HepG2 (cell line): ENCODE results near the gene BBS12. TPM values are rescaled to one million over a fixed set of nuclear protein-coding genes. Genes with fewer than 3 reads are reported as not detected.
A peak's percentile ranks its signal among the peaks of the same experiment; 100 is the strongest.

Source experiments
- ATAC-seq: fragments of 200-7000 bp; cut with Tn5 transposase; 3 replicates; pipeline ENCODE4 v1.9.1; 2020; ENCODE audit warnings: mild to moderate bottlenecking, moderate library complexity
- BruUV-seq: library from RNA; stranded (reverse); fragments of 400-500 nt; replicated peaks from 2 replicates; lab custom pipeline; 2021; lab: Mats Ljungman, UMichigan
- CTCF ChIA-PET: fragments of 300-600 bp; formaldehyde crosslinking; extraction: SDS; loops from one replicate; lab custom pipeline; 2021; ENCODE audit warnings: low total read pairs, inconsistent platforms, low intra/inter-chr PET ratio; lab: Yijun Ruan, JAX
- POLR2A ChIA-PET: fragments of 350-600 bp; sonication (Branson Sonifier 250); formaldehyde crosslinking; loops from one replicate; lab custom pipeline; 2020; ENCODE audit warnings: antibody characterized with exemption, inconsistent platforms; lab: Yijun Ruan, JAX
- DNase-seq: peaks from one replicate; pipeline ENCODE4 v3.0.0-alpha.2; 2015; ENCODE audit warnings: low spot score
- FAIRE-seq: peaks from 3 replicates; lab custom pipeline; 2011; peaks lifted over from hg19 to GRCh38; lab: Jason Lieb, UNC
- H2AFZ ChIP-seq: one replicate; pipeline ENCODE4 v1.6.1; 2011; ENCODE audit warnings: low read length, inconsistent platforms
- H3K27ac ChIP-seq: fragments of 300-600 bp; 3 replicates; pipeline ENCODE4 v1.8.0; 2011; ENCODE audit warnings: mixed run types, mild to moderate bottlenecking, mixed read lengths, low read length, inconsistent platforms; ENCODE audit not compliant: insufficient read depth; ENCODE audit errors: extremely low read length
- H3K27me3 ChIP-seq, 2 experiments: fragments of 200-600 bp in 1 of 2; 2 replicates in 1 of 2; 3 replicates in 1 of 2; pipeline versions ENCODE4 v1.6.0 to v1.8.0; 2011; ENCODE audit warnings: low read length in 2 of 2, mild to moderate bottlenecking in 2 of 2, moderate library complexity in 2 of 2, inconsistent platforms in 1 of 2; ENCODE audit not compliant: insufficient read depth in 2 of 2, control insufficient read depth in 1 of 2
- H3K36me3 ChIP-seq, 2 experiments: fragments of 200-600 bp in 1 of 2; replicated peaks in 1 of 2; 2 replicates in 1 of 2; 3 replicates in 1 of 2; pipeline versions ENCODE4 v1.5.1 to v1.8.0; 2011; ENCODE audit warnings: low read length in 2 of 2, inconsistent platforms in 1 of 2; ENCODE audit not compliant: insufficient read depth in 2 of 2, control insufficient read depth in 1 of 2
- H3K4me1 ChIP-seq: 2 replicates; pipeline ENCODE4 v1.5.1; 2012; ENCODE audit warnings: low read length, inconsistent platforms; ENCODE audit not compliant: insufficient read depth
- H3K4me2 ChIP-seq: 2 replicates; pipeline ENCODE4 v1.6.0; 2011; ENCODE audit warnings: low read depth, low read length, inconsistent platforms
- H3K4me3 ChIP-seq, 3 experiments: fragments of 200-600 bp in 1 of 3; sonication (generic), shearing (Covaris generic) in 1 of 3; replicated peaks in 1 of 3; 2 replicates each; pipeline ENCODE4 v1.5.1; 2011 to 2016; ENCODE audit warnings: low read length in 3 of 3, inconsistent platforms in 2 of 3, low read depth in 2 of 3, mild to moderate bottlenecking in 2 of 3, control low read depth in 1 of 3, mixed read lengths in 1 of 3; ENCODE audit not compliant: insufficient read depth in 1 of 3
- H3K79me2 ChIP-seq: one replicate; pipeline ENCODE4 v1.6.1; 2011; ENCODE audit warnings: low read length, inconsistent platforms; ENCODE audit not compliant: insufficient read depth
- H3K9ac ChIP-seq: 2 replicates; pipeline ENCODE4 v1.6.0; 2011; ENCODE audit warnings: mild to moderate bottlenecking, low read depth, low read length, inconsistent platforms; ENCODE audit not compliant: insufficient read depth
- H3K9me3 ChIP-seq: 2 replicates; pipeline ENCODE4 v1.5.1; 2012; ENCODE audit warnings: mild to moderate bottlenecking, low read length
- H4K20me1 ChIP-seq: 2 replicates; pipeline ENCODE4 v1.6.0; 2011; ENCODE audit warnings: inconsistent platforms, mild to moderate bottlenecking, low read length, moderate library complexity; ENCODE audit not compliant: insufficient read depth
- ARNT ChIP-seq: fragments of 450-650 bp; IDR thresholded peaks from 2 replicates; pipeline ENCODE4 v1.6.1; 2017
- CSRNP1 ChIP-seq: sonication (generic); formaldehyde crosslinking; IDR thresholded peaks from 2 replicates; pipeline ENCODE4 v1.8.1; 2023; ENCODE audit warnings: mild to moderate bottlenecking, missing genetic modification reagents
- FOXC1 ChIP-seq: sonication (generic); formaldehyde crosslinking; IDR thresholded peaks from 2 replicates; pipeline ENCODE4 v1.8.0; 2022; ENCODE audit warnings: mild to moderate bottlenecking, missing genetic modification reagents, borderline replicate concordance
- HCFC1 ChIP-seq: fragments of 150-350 bp; IDR thresholded peaks from 2 replicates; pipeline ENCODE4 v1.6.1; 2014; ENCODE audit warnings: low read depth, low read length
- HDAC2 ChIP-seq: sonication (generic); formaldehyde crosslinking; IDR thresholded peaks from 2 replicates; pipeline ENCODE4 v1.4.0; 2020; ENCODE audit warnings: missing genetic modification reagents
- MXD1 ChIP-seq: sonication (generic); formaldehyde crosslinking; IDR thresholded peaks from 2 replicates; pipeline ENCODE4 v1.4.0; 2020; ENCODE audit warnings: mild to moderate bottlenecking, missing genetic modification reagents
- PITX1 ChIP-seq: sonication (generic); formaldehyde crosslinking; IDR thresholded peaks from 2 replicates; pipeline ENCODE4 v1.5.1; 2020; ENCODE audit warnings: mild to moderate bottlenecking, missing genetic modification reagents
- SATB2 ChIP-seq: sonication (generic); formaldehyde crosslinking; IDR thresholded peaks from 2 replicates; pipeline ENCODE4 v1.5.0; 2020; ENCODE audit warnings: missing genetic modification reagents
- SNAPC4 ChIP-seq: sonication (generic); formaldehyde crosslinking; IDR thresholded peaks from 2 replicates; pipeline ENCODE4 v1.4.0; 2020; ENCODE audit warnings: mild to moderate bottlenecking, missing genetic modification reagents
- ZBTB33 ChIP-seq: sonication (generic); formaldehyde crosslinking; IDR thresholded peaks from 2 replicates; pipeline ENCODE4 v1.4.0; 2020; ENCODE audit warnings: missing genetic modification reagents
- ZBTB7A ChIP-seq: sonication (generic); formaldehyde crosslinking; IDR thresholded peaks from 2 replicates; pipeline ENCODE4 v1.8.0; 2022; ENCODE audit warnings: mild to moderate bottlenecking, missing genetic modification reagents
- ZMYM3 ChIP-seq: sonication (generic); formaldehyde crosslinking; IDR thresholded peaks from 2 replicates; pipeline ENCODE4 v1.5.1; 2020; ENCODE audit warnings: mild to moderate bottlenecking, missing genetic modification reagents
- ZNF292 ChIP-seq: sonication (generic); formaldehyde crosslinking; IDR thresholded peaks from 2 replicates; pipeline ENCODE4 v1.8.1; 2022; ENCODE audit warnings: mild to moderate bottlenecking, low read depth, missing genetic modification reagents, borderline replicate concordance
- ZNF691 ChIP-seq: sonication (generic); formaldehyde crosslinking; IDR thresholded peaks from 2 replicates; pipeline ENCODE4 v1.4.0; 2020; ENCODE audit warnings: missing genetic modification reagents, low read depth, mild to moderate bottlenecking, borderline replicate concordance
- ZNF792 ChIP-seq: IDR thresholded peaks from 2 replicates; pipeline ENCODE4 v1.6.1; 2016
- WGBS: methylation state at CpG from one replicate; pipeline ENCODE4 v1.1.6; 2017; ENCODE audit warnings: low lambda C conversion rate; 5-methylcytosine and 5-hydroxymethylcytosine counted together
- in situ Hi-C: cut with HindIII; loops from 2 replicates; pipeline ENCODE4 v1.10.0; 2017; ENCODE audit warnings: low pct_unique_long_range_greater_than_20kb; ENCODE audit not compliant: extremely low pct_ligation_motif_present
- intact Hi-C: fragments of 100-400 bp; cut with micrococcal nuclease; formaldehyde crosslinking; loops from one replicate; pipeline ENCODE4 v1.10.0; 2022; ENCODE audit not compliant: unreplicated experiment
- polyA plus RNA-seq, 8 experiments: library from polyadenylated mRNA; depleted of rRNA in 3 of 8; stranded (reverse) in 7 of 8; unstranded in 1 of 8; fragments of >200 nt; fragmentation: Illumina TruSeq in 4 of 8; extraction: Trizol in 4 of 8; gene quantifications; 2 replicates each; pipeline versions ENCODE4 v1.2.1 to v1.2.3, GENCODE V29; 2011 to 2016; ENCODE audit warnings: low read depth in 4 of 8, missing spikeins in 1 of 8, mixed read lengths in 1 of 8; ENCODE audit not compliant: insufficient read depth in 1 of 8
- total RNA-seq, 5 experiments: library from RNA; depleted of rRNA; stranded (reverse); fragments of >200 nt; fragmentation: Illumina TruSeq; extraction: Trizol; gene quantifications; 2 replicates each; pipeline ENCODE4 v1.2.3, GENCODE V29; 2016; ENCODE audit warnings: low read depth in 1 of 5

BBS12 gene
- total and polyA plus RNA-seq, 2 of the 13 experiments (the other 11 are each of a cell fraction or from before 2014, with no cell fraction given): 0.32 to 1.7 TPM

- Histone ChIP-seq H3K4me2 (peak overlapping the region; percentile 57), H3K36me3 (no peaks in the 10 kb centered on the region), H4K20me1 (no peaks in the 10 kb centered on the region), H3K9me3 (no peaks in the 10 kb centered on the region), H3K79me2 (no peaks in the 10 kb centered on the region), H3K4me3 (no peak overlapping the region), H3K4me1 (peaks cover 65% of the 10 kb centered on the region), H3K27ac (peak overlapping the region; percentile 54), H3K9ac (no peak overlapping the region), H3K27me3 (no peaks in the 10 kb centered on the region), H2AFZ (no peak overlapping the region)
- BruUV-seq: no TSS peak
- ChIA-PET POLR2A (no interaction called here), CTCF (no interaction called here)
- intact Hi-C loops: loop anchor here (10.0 kb wide), 1 partner anchor 298 kb away; no protein-coding TSS in a partner anchor
- FAIRE-seq: peak; percentile 12
- in situ Hi-C loops: loop anchor here (25.0 kb wide), 1 partner anchor 1345 kb away; no protein-coding TSS in a partner anchor
- 0% methylated on average over 2 of the region's 2 CpGs for WGBS
- DNase-seq: peak; percentile 74
- peak; percentile 99 for ATAC-seq
- TF ChIP-seq SNAPC4 (no peak), ZMYM3 (CRISPR knock-in tag) (peak; percentile 93), MXD1 (CRISPR knock-in tag) (no peak), ZNF691 (CRISPR knock-in tag) (peak; percentile 69; the same call in 1 of the 2 replicates), ZBTB7A (CRISPR knock-in tag) (peak; percentile 53; the same call in 1 of the 2 replicates), CSRNP1 (CRISPR knock-in tag) (no peak), ZNF792 (CRISPR knock-in tag) (no peak), PITX1 (CRISPR knock-in tag) (peak; percentile 66; the same call in 1 of the 2 replicates), ZNF292 (CRISPR knock-in tag) (peak; percentile 73; the same call in 1 of the 2 replicates), ARNT (no peak), HCFC1 (no peak), FOXC1 (CRISPR knock-in tag) (peak; percentile 45; the same call in 1 of the 2 replicates), HDAC2 (peak; percentile 86), SATB2 (CRISPR knock-in tag) (no peak), ZBTB33 (CRISPR knock-in tag) (0 out of 2 replicates have a peak, but pooled peaks have one; percentile 11)
Measured at GRCh38 chr4:122766950-122767349, 34.4 kb downstream of the BBS12 start.
